ENCODE measurements around the gene TENM4.

TENM4 gene

DNA sequence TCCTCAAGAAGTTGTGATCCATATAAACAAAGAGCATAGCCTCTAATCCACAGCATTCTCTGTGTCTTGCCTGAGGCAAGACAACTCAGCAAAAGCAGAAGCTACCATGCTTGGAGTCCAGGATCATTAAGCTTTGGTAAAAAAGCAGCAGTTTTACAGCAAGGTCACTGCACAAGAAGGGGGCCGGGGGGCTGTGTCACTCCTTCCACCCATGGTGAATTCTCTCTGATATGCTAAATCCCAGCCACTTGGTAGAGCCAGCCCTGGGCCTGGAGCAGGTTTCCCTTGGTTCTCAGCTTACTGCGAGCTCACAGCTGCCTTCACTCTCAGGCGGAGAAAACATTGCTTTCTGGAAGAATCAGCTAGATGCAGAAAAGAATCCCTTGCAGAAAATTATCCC is 144.7 kb downstream of the TENM4 start:
- DNase-seq (ENCODE audit: low spot score): no peak

DNA sequence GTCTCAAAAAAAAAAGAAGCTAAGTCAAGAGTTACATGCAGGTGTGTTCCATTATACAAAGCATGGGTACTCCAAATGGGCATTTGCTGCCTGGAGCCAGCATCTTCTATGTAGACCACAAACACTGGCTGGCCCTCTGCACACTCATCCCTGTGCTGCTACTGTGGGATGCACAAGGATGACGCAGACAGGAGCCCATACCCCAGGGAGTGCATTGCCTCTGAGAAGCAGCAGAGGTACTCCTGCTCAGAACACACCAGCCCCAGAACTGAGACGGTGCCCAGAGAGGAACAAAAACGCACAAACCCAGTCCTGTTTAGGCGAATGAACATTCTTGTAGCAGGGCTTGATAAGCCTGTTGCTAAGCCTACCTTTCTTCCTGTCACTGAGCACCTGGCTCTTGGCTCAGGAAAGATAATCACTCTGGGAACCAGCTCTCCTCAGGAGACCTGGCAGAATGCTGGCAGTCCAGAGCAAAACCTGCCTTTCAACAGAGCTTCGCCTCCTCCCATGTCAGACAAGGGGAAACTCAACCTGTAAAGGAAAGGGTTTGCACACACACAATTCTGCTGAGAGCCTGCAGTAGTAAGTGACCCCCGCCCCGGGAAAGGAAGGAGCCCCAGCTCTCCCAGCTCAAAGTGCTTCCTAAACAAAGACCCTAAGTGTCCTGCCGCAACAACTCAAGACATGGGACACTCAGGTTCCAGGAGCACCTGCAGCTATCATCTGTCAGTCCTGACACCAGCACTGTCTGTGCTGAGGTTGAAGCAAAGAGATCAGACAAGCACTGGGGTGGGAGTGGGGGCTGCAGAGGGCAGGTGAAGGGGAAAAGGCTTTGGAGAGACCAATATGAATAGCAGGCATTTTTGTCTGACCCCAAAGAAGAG is 145.7 kb downstream of the TENM4 start:
- peak; percentile 9 for DNase-seq (ENCODE audit: low spot score)

DNA sequence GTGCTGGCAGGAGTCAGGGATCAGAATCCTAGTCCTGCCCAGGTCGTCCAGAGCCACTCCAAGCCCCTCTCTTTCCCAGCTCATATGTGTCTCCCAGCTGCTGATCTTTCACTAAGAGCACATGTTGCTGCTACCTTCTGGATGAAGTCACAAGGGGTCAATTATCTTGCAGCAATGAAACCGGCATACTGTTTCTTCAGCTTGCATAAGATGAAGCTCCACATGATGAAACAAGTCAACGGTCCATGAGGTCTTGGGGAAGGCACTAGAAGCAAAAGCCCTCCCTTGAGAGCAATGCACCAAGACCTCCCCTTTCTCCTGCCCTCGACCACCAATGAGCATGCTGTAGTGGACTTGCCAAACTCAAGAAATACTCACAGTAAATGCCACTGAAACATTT is 148.9 kb downstream of the TENM4 start:
- no peak for DNase-seq (ENCODE audit: low spot score)

- no peak for DNase-seq (ENCODE audit: low spot score)
These were observed 150.1 kb downstream of the TENM4 start for GRCh38 chr11:79290761-79291160.

- DNase-seq (ENCODE audit: low spot score): no peak
These were observed 152.9 kb downstream of the TENM4 start for GRCh38 chr11:79287952-79288351.

DNA sequence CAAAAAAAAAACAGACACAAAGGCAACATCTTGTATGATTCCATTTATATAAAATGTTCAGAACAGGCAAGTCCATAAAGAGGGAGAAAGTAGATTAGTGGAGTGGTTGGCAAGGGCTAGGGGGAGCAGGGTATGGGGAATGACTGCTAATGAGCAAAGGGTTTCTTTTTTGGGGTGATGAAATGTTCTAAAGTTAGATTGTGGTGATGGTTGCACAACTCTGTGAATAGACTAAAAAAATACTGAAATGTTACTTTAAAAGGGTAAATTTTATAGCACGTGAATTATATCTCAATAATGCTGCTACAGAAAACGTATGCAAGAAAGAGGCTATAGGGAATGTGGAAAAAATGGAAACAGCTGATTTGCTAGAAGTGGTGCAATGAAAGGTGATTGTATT is 155.1 kb downstream of the TENM4 start:
- DNase-seq (ENCODE audit: low spot score): no peak

- DNase-seq (ENCODE audit: low spot score): no peak
These were observed 164.0 kb downstream of the TENM4 start for GRCh38 chr11:79276736-79277325.

DNA sequence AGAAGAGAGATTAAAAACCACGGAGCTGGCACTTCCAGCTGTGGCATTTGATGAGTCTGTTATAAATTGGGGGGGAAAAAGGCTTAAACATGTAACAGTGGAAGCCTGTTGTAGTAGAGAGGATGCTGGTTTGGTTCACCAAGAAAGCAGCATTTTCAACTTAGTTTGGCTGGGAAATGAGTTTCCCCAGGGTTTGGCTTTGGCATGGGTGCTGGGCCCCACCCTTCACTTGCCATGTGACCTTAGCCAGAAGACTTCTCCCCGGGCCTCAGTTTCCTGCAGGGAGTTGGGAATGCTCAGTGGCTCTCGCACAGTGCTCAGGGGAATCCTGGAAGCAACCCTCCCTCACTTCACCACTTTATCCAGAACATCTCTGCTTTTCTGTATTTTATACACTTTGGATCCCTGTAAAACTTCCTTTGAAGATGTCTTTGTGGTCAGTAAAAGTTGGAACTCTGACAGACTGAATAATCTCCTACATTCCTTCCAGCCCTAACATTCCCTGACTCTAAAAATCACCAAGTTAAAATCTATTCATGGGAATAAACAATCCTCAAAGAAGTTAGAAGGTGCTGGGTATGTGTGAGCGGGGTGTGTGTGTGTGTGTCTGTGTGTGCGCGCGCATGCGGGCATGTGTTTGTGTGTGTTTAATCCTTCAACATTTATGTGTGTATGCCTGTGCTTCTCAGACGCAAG is 166.0 kb downstream of the TENM4 start:
- no peak for DNase-seq (ENCODE audit: low spot score)

GRCh38 chr11:79273781-79274180 is 167.0 kb downstream of the TENM4 start:
- no peak for DNase-seq (ENCODE audit: low spot score)

DNA sequence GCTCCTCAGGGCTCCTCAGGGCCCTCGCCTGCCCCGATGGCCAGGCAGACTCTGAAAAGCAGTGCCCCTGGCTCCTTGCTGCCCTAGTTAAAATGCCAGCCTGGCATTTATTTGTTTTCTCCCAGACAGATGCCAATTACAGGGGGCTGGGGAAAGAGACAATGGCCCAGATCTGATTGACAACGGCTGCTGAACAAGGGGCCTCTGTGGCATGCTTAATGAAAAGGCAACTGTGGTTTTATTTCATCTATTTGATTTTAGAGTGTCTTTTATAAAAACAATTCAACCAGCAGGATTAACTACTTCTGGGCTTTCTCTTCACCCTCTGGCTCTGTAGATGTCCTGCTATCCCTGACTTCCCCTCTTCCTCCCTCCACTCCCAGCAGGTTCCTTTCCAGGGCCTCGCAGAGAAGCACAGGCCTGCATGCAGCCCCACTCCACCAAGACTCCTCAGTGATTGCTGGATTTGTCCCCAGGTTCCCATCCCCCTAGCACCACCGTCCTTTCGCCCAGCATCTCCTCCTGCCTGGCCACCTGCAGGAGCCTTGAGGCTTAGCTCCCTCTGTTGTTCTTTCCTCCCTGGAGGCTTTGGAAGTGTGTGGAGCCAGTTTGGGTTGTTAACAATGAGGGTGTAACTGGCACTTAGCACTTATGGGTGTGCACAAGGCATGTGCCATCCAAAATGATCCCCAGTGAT is 171.1 kb downstream of the TENM4 start:
- no peak for DNase-seq (ENCODE audit: low spot score)

GRCh38 chr11:79266396-79266795 is 174.4 kb downstream of the TENM4 start:
- DNase-seq (ENCODE audit: low spot score): no peak

- no peak for DNase-seq (ENCODE audit: low spot score)
These were observed 175.0 kb downstream of the TENM4 start for GRCh38 chr11:79265756-79266322.

DNA sequence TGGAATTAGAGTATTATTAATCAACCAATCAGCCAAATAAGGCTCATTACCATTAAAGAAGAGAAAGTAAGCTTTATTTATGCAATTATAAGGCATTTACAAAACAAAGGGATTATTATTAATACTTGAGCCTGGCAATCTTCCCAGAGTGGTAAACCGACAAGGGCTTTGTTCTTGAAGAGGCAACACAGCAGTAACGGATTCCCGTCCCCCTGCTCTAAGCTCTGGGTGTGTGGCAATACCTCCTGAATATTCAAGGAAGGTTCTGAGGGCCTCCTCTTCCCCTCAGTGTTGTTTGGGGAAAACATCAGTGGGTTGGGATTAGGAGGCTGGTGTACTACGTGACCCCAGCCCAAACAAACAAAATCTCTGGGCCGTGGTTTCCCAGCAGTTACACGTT is 176.5 kb downstream of the TENM4 start:
- no peak for DNase-seq (ENCODE audit: low spot score)

- peak; percentile 39 for DNase-seq (ENCODE audit: low spot score)
These were observed 177.8 kb downstream of the TENM4 start for GRCh38 chr11:79263001-79263400.

DNA sequence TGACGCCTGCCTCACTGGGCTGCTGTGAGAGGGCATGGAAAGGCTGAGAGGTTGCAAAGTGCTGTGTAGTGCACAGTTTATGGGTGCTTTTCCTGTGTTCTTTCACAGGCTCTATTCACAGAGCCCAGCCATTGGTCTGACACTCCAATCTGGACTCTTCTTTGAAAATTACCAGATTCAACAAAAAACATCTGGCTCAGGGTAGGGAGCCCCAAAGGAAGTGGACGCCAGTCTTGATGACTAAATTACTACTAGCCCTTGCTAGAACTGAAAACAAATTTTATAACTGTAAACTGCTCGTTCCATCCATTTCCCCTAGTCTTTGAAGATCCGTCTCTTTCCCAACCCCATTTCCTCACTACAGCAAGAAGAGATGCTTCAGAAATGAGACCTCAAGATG is 178.6 kb downstream of the TENM4 start:
- DNase-seq (ENCODE audit: low spot score): no peak

DNA sequence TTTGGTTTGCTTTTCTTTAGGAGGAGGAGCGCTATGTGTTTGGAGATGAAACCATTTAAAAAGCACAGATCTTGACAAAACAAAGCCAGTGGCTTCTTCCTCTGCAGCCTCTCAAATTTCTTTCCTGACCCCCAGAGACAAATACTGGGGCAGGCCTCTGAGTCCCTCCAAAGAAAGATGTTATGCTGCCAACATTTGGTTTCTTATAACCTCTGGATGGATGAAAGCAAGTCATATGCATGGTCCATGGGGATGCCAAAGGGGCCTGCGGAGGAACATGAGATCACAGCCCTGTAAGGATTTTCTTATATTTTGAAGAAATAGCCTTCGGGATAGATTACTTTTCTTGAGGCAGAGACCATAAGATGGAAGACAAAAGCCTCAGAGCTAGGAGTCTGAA is 179.1 kb downstream of the TENM4 start:
- DNase-seq (ENCODE audit: low spot score): no peak

GRCh38 chr11:79259800-79260199 is 181.0 kb downstream of the TENM4 start:
- DNase-seq (ENCODE audit: low spot score): no peak

- DNase-seq (ENCODE audit: low spot score): no peak
These were observed 182.3 kb downstream of the TENM4 start for GRCh38 chr11:79258576-79258975.

DNA sequence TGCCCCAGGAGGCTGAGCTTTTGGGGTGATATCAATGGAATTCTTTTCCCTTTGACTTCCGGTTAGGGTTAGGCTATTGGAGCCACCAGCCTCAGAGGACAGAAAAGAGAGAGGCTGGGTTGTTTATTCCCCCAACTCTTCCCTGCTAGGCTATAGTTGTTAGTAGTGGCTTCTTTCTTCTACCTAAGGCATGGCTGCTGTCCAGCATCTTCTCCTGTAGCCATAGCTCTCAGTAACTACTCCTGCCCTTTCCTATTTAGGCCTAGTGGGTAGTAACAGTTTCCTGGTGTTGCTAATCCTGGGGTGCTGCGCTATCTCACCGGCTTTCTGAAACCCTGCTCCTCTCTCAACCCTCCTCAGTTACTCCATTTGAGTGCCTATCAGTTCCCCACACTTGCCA is 184.9 kb downstream of the TENM4 start:
- no peak for DNase-seq (ENCODE audit: low spot score)

DNA sequence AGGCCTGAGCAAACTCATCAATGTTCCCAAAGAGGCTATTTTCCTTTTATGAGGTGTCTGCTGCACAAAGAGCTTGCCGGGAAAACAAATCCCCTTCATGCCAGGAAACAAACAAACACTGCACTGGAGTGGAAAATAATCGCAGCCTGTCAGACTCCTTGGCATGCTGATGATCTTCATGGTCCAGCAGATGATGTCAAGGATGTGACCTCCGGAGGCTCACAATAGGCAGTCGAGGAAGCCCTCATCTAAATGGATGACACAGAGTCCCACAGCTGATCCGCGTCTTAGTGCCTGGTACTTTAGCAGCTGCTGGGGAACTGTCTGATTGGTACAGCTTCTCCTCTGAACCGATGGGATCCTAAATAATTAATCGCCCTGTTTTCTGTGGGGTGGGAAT is 187.6 kb downstream of the TENM4 start:
- peak; percentile 36 for DNase-seq (ENCODE audit: low spot score)

- DNase-seq (ENCODE audit: low spot score): no peak
These were observed 191.4 kb downstream of the TENM4 start for GRCh38 chr11:79249295-79249993.

GRCh38 chr11:79244798-79245197 is 196.0 kb downstream of the TENM4 start:
- DNase-seq (ENCODE audit: low spot score): no peak

Data from cerebellar cortex (tissue), 1 donor.